K562 (cell line): ENCODE data around the gene GBF1. TPM values are rescaled to one million over a fixed set of nuclear protein-coding genes. Genes with fewer than 3 reads are reported as not detected.

Experiments used
- CUX1 ChIP-seq: fragments of 200-800 bp; sonication (Bioruptor generic); IDR thresholded peaks from 2 replicates; pipeline ENCODE4 v1.6.1; 2016; ENCODE audit warnings: missing genetic modification characterization, missing compliant biosample characterization
- E2F6 ChIP-seq, 2 experiments: IDR thresholded peaks; 2 replicates each; pipeline ENCODE4 v1.6.1; 2011; ENCODE audit warnings: borderline replicate concordance in 1 of 2, control low read depth in 1 of 2, low read depth in 1 of 2, low read length in 1 of 2, mild to moderate bottlenecking in 1 of 2, mixed read lengths in 1 of 2, moderate library complexity in 1 of 2; ENCODE audit not compliant: insufficient read depth in 1 of 2, insufficient read length in 1 of 2, poor library complexity in 1 of 2, severe bottlenecking in 1 of 2; ENCODE audit errors: extremely low read depth in 1 of 2
- EWSR1 ChIP-seq: fragments of 450-650 bp; IDR thresholded peaks from 2 replicates; pipeline ENCODE4 v1.6.1; 2018; ENCODE audit warnings: borderline replicate concordance, mild to moderate bottlenecking, low read depth, moderate library complexity; ENCODE audit not compliant: partially characterized antibody
- FUS ChIP-seq: fragments of 200-400 bp; formaldehyde crosslinking; optimal IDR thresholded peaks from 2 replicates; pipeline ENCODE3; 2017; ENCODE audit warnings: low read depth, low read length
- HDAC6 ChIP-seq: IDR thresholded peaks from 2 replicates; pipeline ENCODE4 v1.6.1; 2012; ENCODE audit warnings: low read depth, mild to moderate bottlenecking, control low read depth, inconsistent platforms, low read length, moderate library complexity
- HDGF ChIP-seq: fragments of 450-650 bp; IDR thresholded peaks from 2 replicates; pipeline ENCODE4 v1.6.1; 2016
- HINFP ChIP-seq: fragments of 450-650 bp; conservative IDR thresholded peaks from 2 replicates; pipeline ENCODE4 v1.6.1; 2016; ENCODE audit warnings: missing genetic modification characterization, low read depth, mild to moderate bottlenecking, control low read depth, missing compliant biosample characterization
- ID3 ChIP-seq, 2 experiments: fragments of 250-450 bp in 1 of 2; fragments of 450-650 bp in 1 of 2; sonication (Bioruptor Pico) in 1 of 2; IDR thresholded peaks; 2 replicates each; pipeline versions ENCODE4 v1.6.1 to v1.8.0; 2016 to 2021; ENCODE audit warnings: mild to moderate bottlenecking in 2 of 2, moderate library complexity in 2 of 2, missing compliant biosample characterization in 1 of 2, missing genetic modification characterization in 1 of 2
- KDM2B ChIP-seq: fragments of 250-450 bp; sonication (Bioruptor Pico); IDR thresholded peaks from 2 replicates; pipeline ENCODE4 v1.8.0; 2021; ENCODE audit warnings: mild to moderate bottlenecking, moderate library complexity
- MAFG ChIP-seq: fragments of 450-650 bp; conservative IDR thresholded peaks from 2 replicates; pipeline ENCODE4 v1.6.1; 2016; ENCODE audit warnings: missing genetic modification characterization, missing compliant biosample characterization
- NCOA1 ChIP-seq: fragments of 450-650 bp; IDR thresholded peaks from 2 replicates; pipeline ENCODE4 v1.6.1; 2016; ENCODE audit warnings: low read depth
- RAD21 ChIP-seq, 2 experiments: fragments of 250-450 bp in 1 of 2; fragments of 450-650 bp in 1 of 2; sonication (Bioruptor Pico) in 1 of 2; formaldehyde crosslinking in 1 of 2; IDR thresholded peaks in 1 of 2; conservative IDR thresholded peaks in 1 of 2; 2 replicates each; pipeline versions ENCODE4 v1.4.0 to v1.8.0; 2020 to 2022; ENCODE audit warnings: mild to moderate bottlenecking in 2 of 2, moderate library complexity in 1 of 2
- SRSF3 ChIP-seq: fragments of 200-400 bp; formaldehyde crosslinking; IDR thresholded peaks from 2 replicates; pipeline ENCODE4 v1.6.1; 2016; ENCODE audit warnings: mild to moderate bottlenecking, low read length, moderate library complexity; ENCODE audit not compliant: insufficient read depth
- STAG1 ChIP-seq: sonication (generic); formaldehyde crosslinking; IDR thresholded peaks from 2 replicates; pipeline ENCODE4 v1.5.0; 2020; ENCODE audit warnings: missing genetic modification reagents, borderline replicate concordance
- ZNF263 ChIP-seq: sonication (generic); formaldehyde crosslinking; IDR thresholded peaks from 2 replicates; pipeline ENCODE4 v1.8.0; 2022; ENCODE audit warnings: mild to moderate bottlenecking, missing genetic modification reagents, borderline replicate concordance
- ZNF274 ChIP-seq: IDR thresholded peaks from 2 replicates; pipeline ENCODE4 v1.6.1; 2011; ENCODE audit warnings: low read depth, mild to moderate bottlenecking, low read length, moderate library complexity, borderline replicate concordance
- polyA plus RNA-seq, 8 experiments: library from polyadenylated mRNA; depleted of rRNA in 4 of 8; stranded (reverse) in 5 of 8; unstranded in 3 of 8; fragments of >200 nt; fragmentation: Nextera tagmentation in 2 of 8; fragmentation: Illumina TruSeq in 1 of 8; extraction: Ambion mirVana in 2 of 8; extraction: Trizol in 1 of 8; gene quantifications; 2 replicates each; pipeline versions ENCODE4 v1.2.1 to v1.2.3, GENCODE V29; 2011 to 2014; ENCODE audit warnings: inconsistent platforms in 1 of 8, missing spikeins in 1 of 8
- total RNA-seq, 7 experiments: library from RNA; depleted of rRNA in 6 of 7; stranded (reverse); fragments of >200 nt in 6 of 7; fragmentation: Illumina TruSeq in 2 of 7; extraction: Trizol in 2 of 7; gene quantifications; 2 replicates each; pipeline versions ENCODE4 v1.2.1 to v1.2.3, GENCODE V29; 2011 to 2021; ENCODE audit warnings: low replicate concordance in 1 of 7

The GBF1 gene
- total and polyA plus RNA-seq, 9 of the 15 experiments (the other 6 are each of a cell fraction or from before 2014, with no cell fraction given), result 0.69 to 28.0 (median 10.3) TPM

GRCh38 chr10:102394079-102394800, 148.9 kb downstream of the GBF1 start (continued):
- peak; percentile 72; the same call in 1 of the 2 replicates for TF ChIP-seq NCOA1
- TF ChIP-seq RAD21 (CRISPR knock-in tag; conservative IDR thresholded peaks at IDR 0.05 in 1 of 2, IDR thresholded peaks at IDR 0.05 in 1 of 2), result peak; percentile 76
- TF ChIP-seq CUX1 (CRISPR knock-in tag), result no peak
- no peak for TF ChIP-seq ZNF274
- no peak for TF ChIP-seq EWSR1
- TF ChIP-seq HDGF, result no peak
- TF ChIP-seq SRSF3, result no peak
- no peak for TF ChIP-seq HDAC6
- no peak for TF ChIP-seq ID3 (CRISPR knock-in tag; IDR thresholded peaks at IDR 0.05)
- TF ChIP-seq ID3 (tag; IDR thresholded peaks at IDR 0.05), result 0 out of 2 replicates have a peak, but pooled peaks have one; percentile 16
- TF ChIP-seq ZNF263 (CRISPR knock-in tag), result no peak
- TF ChIP-seq E2F6 (IDR thresholded peaks at IDR 0.05; ENCODE audit: borderline replicate concordance in 1 of 2, extremely low read depth in 1 of 2, insufficient read depth in 1 of 2, insufficient read length in 1 of 2, low read depth in 1 of 2, low read length in 1 of 2, poor library complexity in 1 of 2, severe bottlenecking in 1 of 2), result peak; percentile 62 to 79
- no peak for TF ChIP-seq MAFG (tag)
- 0 out of 2 replicates have a peak, but pooled peaks have one; percentile 17 for TF ChIP-seq KDM2B (CRISPR knock-in tag)
- TF ChIP-seq HINFP (tag), result 0 out of 2 replicates have a peak, but pooled peaks have one; percentile 64
- TF ChIP-seq STAG1 (CRISPR knock-in tag), result no peak
- no peak for TF ChIP-seq FUS
